Measurements from ENCODE around the gene ECEL1.

The ECEL1 gene

GRCh38 chr2:232497348-232497747, 9.7 kb upstream of the ECEL1 start:
- DNase-seq, result no peak

DNA sequence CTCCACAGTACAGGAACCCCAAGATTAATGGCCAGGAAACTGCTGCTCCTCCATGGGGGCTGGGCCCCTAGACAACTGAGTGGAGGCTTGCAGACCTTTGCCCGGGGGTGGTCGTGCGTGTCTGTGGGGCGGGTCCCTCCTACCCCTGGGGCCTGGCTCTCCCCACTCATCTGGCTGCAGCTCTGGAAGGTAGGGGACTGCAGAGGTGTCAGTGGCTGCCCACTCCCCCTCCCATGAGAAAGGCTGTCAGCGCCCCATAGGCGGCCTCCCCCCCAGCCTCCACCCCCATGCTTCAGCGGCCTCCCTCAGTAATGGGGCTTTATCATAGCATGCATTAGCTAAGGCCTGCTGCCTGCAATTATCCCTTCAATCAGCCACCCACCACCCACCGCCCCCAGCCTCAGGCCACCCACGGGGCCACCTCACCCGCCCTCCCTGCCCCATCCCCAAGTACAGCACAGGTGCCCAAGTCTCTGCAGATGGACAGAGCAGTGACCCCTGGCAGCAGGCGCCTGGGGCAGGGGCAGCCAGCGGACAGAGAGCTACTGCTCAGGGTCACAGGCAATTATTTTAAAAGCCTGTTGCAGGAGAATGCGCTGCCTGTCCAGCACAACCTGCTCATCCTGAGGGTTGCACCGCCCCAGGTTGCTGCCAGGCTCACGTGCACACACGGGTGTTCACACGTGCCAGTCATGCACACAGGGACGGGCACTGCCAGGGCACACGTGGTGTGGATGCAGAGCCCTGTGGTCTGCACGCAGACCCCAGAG, 9.1 kb upstream of the ECEL1 start:
- DNase-seq, result no peak

DNA sequence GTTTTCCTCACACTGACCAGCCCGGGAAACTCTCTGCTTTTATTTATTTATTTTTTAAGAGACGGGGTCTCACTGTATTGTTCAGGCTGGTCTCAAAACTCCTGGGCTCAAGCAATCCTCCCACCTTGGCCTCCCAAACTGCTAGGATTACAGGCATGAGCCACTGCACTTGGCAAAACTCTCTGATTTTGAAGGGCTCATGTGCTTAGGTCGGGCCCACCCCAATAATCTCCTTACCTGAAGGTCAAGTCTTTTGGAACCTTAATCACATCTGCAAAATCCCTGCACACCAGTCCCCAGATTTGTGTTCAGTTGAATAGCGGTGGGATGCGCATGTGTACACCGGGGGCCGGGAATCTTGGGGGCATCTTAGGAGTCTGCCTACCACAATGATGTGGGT, 7.7 kb upstream of the ECEL1 start:
- no peak for DNase-seq

- DNase-seq, result no peak
Observed at GRCh38 chr2:232494542-232494941, 6.9 kb upstream of the ECEL1 start.

- DNase-seq, result no peak
Observed at GRCh38 chr2:232493701-232494474, 6.3 kb upstream of the ECEL1 start.

- no peak for DNase-seq
Observed at GRCh38 chr2:232492963-232493700, 5.5 kb upstream of the ECEL1 start.

DNA sequence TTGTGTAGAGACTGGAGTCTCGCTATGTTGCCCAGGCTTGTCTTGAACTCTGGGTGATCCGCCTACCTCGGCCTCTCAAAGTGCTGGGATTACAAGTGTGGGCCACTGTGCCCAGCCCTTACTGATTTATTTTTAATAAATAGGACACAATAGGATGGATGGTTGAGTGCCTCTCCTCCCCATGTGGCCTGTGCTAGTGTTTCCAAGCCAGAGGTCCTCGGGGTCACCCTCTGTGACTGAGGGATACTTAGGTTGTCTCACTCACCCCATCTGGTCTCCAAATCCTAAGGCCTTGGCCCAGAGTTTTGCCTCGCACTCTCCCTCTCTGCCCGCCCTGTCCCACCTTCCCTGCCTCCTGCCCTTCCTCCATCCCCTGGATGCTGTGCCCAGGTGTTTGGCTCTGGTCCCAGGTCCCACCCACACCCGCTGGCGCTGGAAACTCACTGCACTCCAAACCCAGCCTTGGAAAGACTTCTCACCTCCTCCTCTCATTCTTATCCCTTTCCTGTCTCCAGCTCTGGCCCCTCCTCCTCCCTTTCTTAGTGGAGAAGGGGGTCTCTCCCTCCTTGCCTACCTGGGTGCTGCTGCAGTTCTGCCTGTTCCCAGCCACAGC, 4.7 kb upstream of the ECEL1 start:
- no peak for DNase-seq

GRCh38 chr2:232491139-232491780, 3.6 kb upstream of the ECEL1 start:
- no peak for DNase-seq

DNA sequence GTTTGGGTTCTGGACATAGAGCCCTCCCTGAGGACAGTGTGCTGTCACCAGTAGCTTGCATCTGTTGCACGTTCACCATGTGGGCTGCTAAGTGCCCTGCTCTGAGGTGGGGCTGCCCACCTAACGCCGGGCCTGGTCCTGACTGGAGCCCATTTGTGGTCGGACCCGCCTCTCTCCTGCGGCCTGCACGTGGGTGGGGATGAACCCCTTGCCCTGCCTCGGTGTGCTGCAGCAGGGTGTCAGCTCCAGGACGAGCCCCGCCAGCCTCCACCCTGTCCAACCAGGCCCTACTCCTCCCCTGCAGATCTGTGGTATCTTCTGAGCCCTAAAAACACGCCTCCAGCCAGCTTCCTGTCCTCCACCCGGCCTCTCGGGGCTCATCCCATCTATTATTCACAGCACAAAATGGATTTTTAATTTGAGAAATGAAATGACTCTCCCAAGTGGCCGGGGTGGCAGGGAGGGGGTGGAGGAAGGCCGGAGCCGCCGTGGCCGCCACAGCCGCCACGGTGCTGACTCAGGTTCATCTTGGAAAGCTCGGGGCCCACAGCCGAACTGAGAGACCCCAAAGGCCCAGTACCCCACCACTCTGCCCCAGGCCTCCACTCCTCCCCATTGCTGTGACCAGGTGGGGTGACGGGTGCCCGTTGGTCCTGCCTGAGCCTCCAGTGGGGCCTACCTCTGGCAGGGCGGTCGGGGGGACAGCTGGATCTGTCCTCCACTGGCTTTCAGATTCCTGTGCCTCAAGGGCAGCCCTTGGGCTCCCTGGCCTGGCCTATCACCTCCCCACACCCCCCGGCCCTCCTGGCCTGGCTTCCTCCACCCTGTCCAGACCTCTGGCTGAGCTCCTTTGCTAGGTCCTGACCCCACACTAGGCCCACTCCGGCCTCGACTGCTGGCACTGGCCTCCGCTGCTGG, 2.8 kb upstream of the ECEL1 start:
- no peak for DNase-seq

- DNase-seq, result no peak
Observed at GRCh38 chr2:232489516-232490220, 2.0 kb upstream of the ECEL1 start.

DNA sequence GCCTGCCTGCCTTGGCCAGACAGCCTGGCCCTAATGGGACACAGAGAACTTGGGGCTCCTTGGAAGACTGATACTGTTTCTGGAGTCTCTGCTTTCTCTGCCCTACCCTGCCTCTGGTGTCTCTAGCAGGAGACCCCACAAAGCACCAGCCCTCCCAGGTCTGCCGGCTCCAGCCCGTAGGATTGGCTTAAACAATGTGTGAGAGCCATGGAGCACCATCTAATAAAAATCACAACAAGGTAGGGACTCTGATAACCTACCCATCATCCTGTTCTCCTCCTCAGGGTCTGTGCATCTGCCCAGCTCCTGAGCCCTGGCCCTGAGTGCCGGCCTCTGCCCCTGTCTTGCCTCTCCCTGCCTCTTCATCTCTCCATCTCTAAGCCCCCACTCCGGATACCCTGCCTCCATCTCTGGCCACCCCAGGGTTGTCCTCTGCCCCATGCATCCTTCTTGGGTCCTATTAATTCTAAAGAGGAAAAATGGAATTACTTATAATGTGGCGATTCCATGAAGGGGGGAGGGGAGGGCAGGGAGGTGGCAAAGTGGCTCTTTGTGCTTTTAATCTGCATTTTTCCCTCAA, 1.2 kb upstream of the ECEL1 start:
- DNase-seq, result no peak

DNA sequence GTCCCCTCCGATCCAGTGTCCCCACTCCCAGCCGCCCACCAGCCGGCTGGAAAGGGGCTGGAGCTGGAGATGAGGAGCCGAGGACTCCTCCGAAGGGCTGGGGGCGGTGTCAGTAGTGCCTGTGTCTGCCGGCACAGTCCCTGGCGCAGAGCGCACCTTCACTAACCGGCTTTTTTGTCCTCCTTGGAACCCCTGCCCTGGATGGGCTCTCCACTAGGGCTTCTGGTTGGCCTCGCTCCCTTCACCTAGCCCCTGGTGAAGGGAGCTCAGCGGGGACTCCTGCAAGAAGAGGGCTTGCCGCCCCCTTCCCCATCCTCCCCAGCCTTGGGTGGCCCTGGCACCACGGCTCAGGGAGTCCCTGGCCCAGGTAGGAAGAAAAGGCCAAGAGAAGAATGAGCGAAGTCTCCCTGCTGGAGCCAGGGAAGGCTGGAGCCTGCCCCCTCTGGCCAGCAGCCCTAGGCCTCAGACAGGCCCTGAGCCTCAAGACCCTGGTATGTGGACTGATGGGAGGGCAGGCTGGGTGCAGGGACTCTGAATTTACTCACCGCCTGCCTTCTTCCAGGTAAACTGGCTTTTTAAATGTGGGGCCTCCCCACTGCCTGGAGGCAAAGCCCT, 570 bp upstream of the ECEL1 start:
- DNase-seq, result no peak

- DNase-seq, result no peak
Observed at GRCh38 chr2:232486558-232487384, 863 bp downstream of the ECEL1 start.

- no peak for DNase-seq
Observed at GRCh38 chr2:232485757-232486557, 1.7 kb downstream of the ECEL1 start.

- DNase-seq, result no peak
Observed at GRCh38 chr2:232485348-232485756, 2.3 kb downstream of the ECEL1 start.

- no peak for DNase-seq
Observed at GRCh38 chr2:232484628-232485347, 2.8 kb downstream of the ECEL1 start.

DNA sequence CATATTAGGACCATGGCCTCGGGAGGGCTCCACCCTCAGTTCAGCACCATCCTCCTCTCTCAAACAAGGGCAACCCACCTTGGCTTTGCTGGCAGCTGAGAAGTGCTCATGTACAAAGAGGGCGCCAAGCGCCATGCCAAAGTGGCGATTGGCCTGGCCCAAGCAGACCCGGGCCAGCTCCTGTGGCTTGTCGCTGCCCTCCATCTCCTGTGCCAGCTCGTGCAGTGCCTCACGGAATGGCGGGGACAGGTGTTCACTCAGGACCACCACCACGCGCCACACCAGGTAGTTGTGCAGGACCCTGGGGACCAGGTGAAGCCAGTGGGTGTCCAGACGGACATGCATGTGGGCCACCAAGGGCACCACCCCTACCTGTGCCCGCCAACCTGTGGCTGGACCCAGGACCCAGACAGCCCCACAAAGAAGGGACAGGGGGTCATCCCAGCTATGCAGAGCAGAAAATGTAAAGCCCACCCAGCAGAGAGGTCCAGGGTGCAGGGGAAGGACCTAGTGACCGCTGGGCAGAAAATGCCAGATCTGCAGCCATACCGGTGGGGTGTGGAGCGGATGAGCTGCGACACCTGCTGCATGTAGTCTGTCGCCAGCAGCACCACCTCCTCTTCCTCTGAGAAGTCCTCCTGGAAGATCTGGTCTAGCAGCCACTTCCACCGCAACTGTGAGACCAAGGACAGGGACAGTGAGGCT, 3.6 kb downstream of the ECEL1 start:
- no peak for DNase-seq

All from hematopoietic multipotent progenitor cell treated with erythropoietin and hydrocortisone succinate and interleukin-3 and kit ligand, for 4 days (in vitro differentiated cells).